GM12878 (cell line): ENCODE measurements around the gene TNK1.

Experiments
- CREB1 ChIP-seq: IDR thresholded peaks from 2 replicates; pipeline ENCODE4 v1.6.1; 2012; ENCODE audit warnings: low read depth, mild to moderate bottlenecking, inconsistent platforms
- CTCF ChIP-seq, 3 experiments: IDR thresholded peaks in 2 of 3; conservative IDR thresholded peaks in 1 of 3; 2 replicates each; pipeline ENCODE4 v1.5.1; 2011; ENCODE audit warnings: low read depth in 3 of 3, low read length in 3 of 3, mild to moderate bottlenecking in 3 of 3, control low read depth in 2 of 3, moderate library complexity in 2 of 3, inconsistent platforms in 1 of 3, mixed read lengths in 1 of 3; ENCODE audit not compliant: control insufficient read depth in 2 of 3, insufficient read depth in 1 of 3; ENCODE audit errors: extremely low read depth in 1 of 3
- EP300 ChIP-seq, 2 experiments: fragments of 150-350 bp in 1 of 2; IDR thresholded peaks; 2 replicates each; pipeline ENCODE4 v1.6.1; 2011 to 2012; ENCODE audit warnings: low read depth in 2 of 2, low read length in 2 of 2, borderline replicate concordance in 1 of 2, improper control_type of control experiment in 1 of 2, inconsistent platforms in 1 of 2; ENCODE audit not compliant: control insufficient read depth in 1 of 2
- EZH2 ChIP-seq: IDR thresholded peaks from 2 replicates; pipeline ENCODE4 v1.6.1; 2012; ENCODE audit warnings: low read depth, mild to moderate bottlenecking, control low read depth, inconsistent platforms, low read length, borderline replicate concordance; ENCODE audit not compliant: control insufficient read depth
- FOS ChIP-seq: IDR thresholded peaks from 3 replicates; pipeline ENCODE4 v1.6.1; 2011; ENCODE audit warnings: borderline replicate concordance; ENCODE audit not compliant: insufficient read length; ENCODE audit errors: extremely low read depth
- REST ChIP-seq: IDR thresholded peaks from 2 replicates; pipeline ENCODE4 v1.6.1; 2012; ENCODE audit warnings: mild to moderate bottlenecking, low read depth, low read length
- RFX5 ChIP-seq: IDR thresholded peaks from 2 replicates; pipeline ENCODE4 v1.6.1; 2011; ENCODE audit warnings: low read depth, low read length, improper control_type of control experiment
- SIN3A ChIP-seq: IDR thresholded peaks from 2 replicates; pipeline ENCODE4 v1.6.1; 2012; ENCODE audit warnings: low read depth, low read length, improper control_type of control experiment
- SREBF1 ChIP-seq: IDR thresholded peaks from 2 replicates; pipeline ENCODE4 v1.6.1; 2012; ENCODE audit warnings: mild to moderate bottlenecking, low read length
- TF ChIP-seq, protein P1 (sequence below): IDR thresholded peaks from 2 replicates; pipeline ENCODE4 v1.6.1; 2011; ENCODE audit warnings: mild to moderate bottlenecking, low read depth, low read length, moderate library complexity; ENCODE audit not compliant: insufficient replicate concordance

DNA sequence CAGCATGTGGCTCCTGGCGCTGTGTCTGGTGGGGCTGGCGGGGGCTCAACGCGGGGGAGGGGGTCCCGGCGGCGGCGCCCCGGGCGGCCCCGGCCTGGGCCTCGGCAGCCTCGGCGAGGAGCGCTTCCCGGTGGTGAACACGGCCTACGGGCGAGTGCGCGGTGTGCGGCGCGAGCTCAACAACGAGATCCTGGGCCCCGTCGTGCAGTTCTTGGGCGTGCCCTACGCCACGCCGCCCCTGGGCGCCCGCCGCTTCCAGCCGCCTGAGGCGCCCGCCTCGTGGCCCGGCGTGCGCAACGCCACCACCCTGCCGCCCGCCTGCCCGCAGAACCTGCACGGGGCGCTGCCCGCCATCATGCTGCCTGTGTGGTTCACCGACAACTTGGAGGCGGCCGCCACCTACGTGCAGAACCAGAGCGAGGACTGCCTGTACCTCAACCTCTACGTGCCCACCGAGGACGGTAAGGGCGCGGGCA, 27.4 kb downstream of the TNK1 start:
- TF ChIP-seq EZH2 (no peak), REST (no peak), CREB1 (no peak), EP300 (IDR thresholded peaks at IDR 0.05; ENCODE audit: borderline replicate concordance in 1 of 2, control insufficient read depth in 1 of 2, low read depth in 2 of 2, low read length in 2 of 2) (no peak), CTCF (IDR thresholded peaks at IDR 0.05 in 2 of 3, conservative IDR thresholded peaks at IDR 0.05 in 1 of 3; ENCODE audit: control insufficient read depth in 2 of 3, extremely low read depth in 1 of 3, insufficient read depth in 1 of 3, low read depth in 3 of 3, low read length in 3 of 3) (no peak), FOS (no peak), SIN3A (no peak), RFX5 (no peak), SREBF1 (no peak)
- TF ChIP-seq, protein P1, sequence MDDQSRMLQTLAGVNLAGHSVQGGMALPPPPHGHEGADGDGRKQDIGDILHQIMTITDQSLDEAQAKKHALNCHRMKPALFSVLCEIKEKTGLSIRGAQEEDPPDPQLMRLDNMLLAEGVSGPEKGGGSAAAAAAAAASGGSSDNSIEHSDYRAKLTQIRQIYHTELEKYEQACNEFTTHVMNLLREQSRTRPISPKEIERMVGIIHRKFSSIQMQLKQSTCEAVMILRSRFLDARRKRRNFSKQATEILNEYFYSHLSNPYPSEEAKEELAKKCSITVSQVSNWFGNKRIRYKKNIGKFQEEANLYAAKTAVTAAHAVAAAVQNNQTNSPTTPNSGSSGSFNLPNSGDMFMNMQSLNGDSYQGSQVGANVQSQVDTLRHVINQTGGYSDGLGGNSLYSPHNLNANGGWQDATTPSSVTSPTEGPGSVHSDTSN, result no peak
